GM23338 (cell line): ENCODE measurements around the gene MAP4K4. TPM values are rescaled to one million over a fixed set of nuclear protein-coding genes. Genes with fewer than 3 reads are reported as not detected.

Source experiments
- ATAC-seq: fragments of 200-7000 bp; cut with Tn5 transposase; 3 replicates; pipeline ENCODE4 v1.9.1; 2020
- DNase-seq: peaks from one replicate; pipeline ENCODE4 v3.0.0-alpha.2; 2015; ENCODE audit warnings: low spot score
- H2AFZ ChIP-seq: fragments of 200-600 bp; sonication (generic); 2 replicates; pipeline ENCODE4 v1.8.0; 2016; ENCODE audit warnings: antibody characterized with exemption, mild to moderate bottlenecking, moderate library complexity
- H3F3A ChIP-seq: fragments of 200-600 bp; sonication (generic); replicated peaks from 2 replicates; pipeline ENCODE4 v1.8.0; 2017; ENCODE audit warnings: antibody characterized with exemption, mixed run types, low read depth
- H3K27ac ChIP-seq: fragments of 200-600 bp; sonication (generic); 2 replicates; pipeline ENCODE4 v1.6.1; 2016; ENCODE audit warnings: low read depth
- H3K27me3 ChIP-seq: fragments of 200-600 bp; sonication (generic); 2 replicates; pipeline ENCODE4 v1.8.0; 2016; ENCODE audit warnings: mild to moderate bottlenecking, mixed run types, moderate library complexity; ENCODE audit not compliant: insufficient read depth
- H3K36me3 ChIP-seq: fragments of 200-600 bp; sonication (generic); 2 replicates; pipeline ENCODE4 v1.8.0; 2016; ENCODE audit warnings: mild to moderate bottlenecking; ENCODE audit not compliant: insufficient read depth
- H3K4me1 ChIP-seq: fragments of 200-600 bp; sonication (generic); 2 replicates; pipeline ENCODE4 v1.8.0; 2016; ENCODE audit warnings: mild to moderate bottlenecking, moderate library complexity; ENCODE audit not compliant: insufficient read depth
- H3K4me2 ChIP-seq: fragments of 200-600 bp; sonication (generic); 2 replicates; pipeline ENCODE4 v1.7.1; 2017; ENCODE audit warnings: mixed run types
- H3K4me3 ChIP-seq: fragments of 200-600 bp; sonication (generic); 2 replicates; pipeline ENCODE4 v1.6.1; 2016; ENCODE audit warnings: mixed run types
- H3K79me2 ChIP-seq: fragments of 200-600 bp; sonication (generic); replicated peaks from 2 replicates; pipeline ENCODE4 v1.8.0; 2017; ENCODE audit warnings: mild to moderate bottlenecking; ENCODE audit not compliant: insufficient read depth
- H3K9me2 ChIP-seq: fragments of 200-600 bp; sonication (generic); 2 replicates; pipeline ENCODE4 v1.8.0; 2017; ENCODE audit not compliant: insufficient read depth
- H4K20me1 ChIP-seq: fragments of 200-600 bp; sonication (generic); replicated peaks from 2 replicates; pipeline ENCODE4 v1.8.0; 2017; ENCODE audit warnings: mild to moderate bottlenecking; ENCODE audit not compliant: insufficient read depth
- H3K27ac Mint-ChIP-seq: 2 replicates; pipeline ENCODE4 v1.8.0; 2020; ENCODE audit warnings: inconsistent platforms, mild to moderate bottlenecking, moderate library complexity, mixed read lengths
- H3K27me3 Mint-ChIP-seq: 3 replicates; pipeline ENCODE4 v1.8.0; 2022; ENCODE audit warnings: low read depth, mild to moderate bottlenecking, moderate library complexity, mixed read lengths, inconsistent platforms; ENCODE audit not compliant: insufficient read depth, poor library complexity
- H3K36me3 Mint-ChIP-seq: 3 replicates; pipeline ENCODE4 v1.8.0; 2021; ENCODE audit warnings: low read depth, mild to moderate bottlenecking, inconsistent platforms, moderate library complexity, mixed read lengths
- H3K4me1 Mint-ChIP-seq: 3 replicates; pipeline ENCODE4 v1.8.0; 2020; ENCODE audit warnings: mild to moderate bottlenecking, inconsistent platforms, mixed read lengths
- H3K4me3 Mint-ChIP-seq: 3 replicates; pipeline ENCODE4 v1.8.0; 2021; ENCODE audit warnings: moderate library complexity, mild to moderate bottlenecking, inconsistent platforms, mixed read lengths
- H3K9me3 Mint-ChIP-seq: 3 replicates; pipeline ENCODE4 v1.8.0; 2020; ENCODE audit warnings: moderate library complexity, mild to moderate bottlenecking, inconsistent platforms, mixed read lengths
- CREB1 ChIP-seq: fragments of 250-450 bp; sonication (Bioruptor Pico); IDR thresholded peaks from 2 replicates; pipeline ENCODE4 v1.5.0; 2020; ENCODE audit warnings: low read depth, mild to moderate bottlenecking, moderate library complexity
- NANOG ChIP-seq: IDR thresholded peaks from 2 replicates; pipeline ENCODE4 v1.6.1; 2016; ENCODE audit warnings: antibody characterized with exemption, borderline replicate concordance
- POLR2AphosphoS5 ChIP-seq: IDR thresholded peaks from 2 replicates; pipeline ENCODE4 v1.6.1; 2016; ENCODE audit warnings: antibody characterized with exemption, low read depth
- STAT1 ChIP-seq: IDR thresholded peaks from one replicate; pipeline ENCODE4 v1.6.1; 2016; ENCODE audit warnings: antibody characterized with exemption; ENCODE audit not compliant: unreplicated experiment
- ZNF331 ChIP-seq: fragments of 250-450 bp; sonication (Bioruptor Pico); IDR thresholded peaks from 2 replicates; pipeline ENCODE4 v1.5.0; 2020; ENCODE audit warnings: low read depth, mild to moderate bottlenecking, moderate library complexity
- polyA plus RNA-seq: library from polyadenylated mRNA; unstranded; fragments of >200 nt; fragmentation: Nextera tagmentation; extraction: Ambion mirVana; gene quantifications from 2 replicates; pipeline ENCODE4 v1.2.1, GENCODE V29; 2016
- total RNA-seq: library from RNA; depleted of rRNA; stranded (reverse); fragments of >200 nt; shearing (Covaris generic); gene quantifications from 2 replicates; pipeline ENCODE4 v1.2.3, GENCODE V29; 2014
- TF ChIP-seq, protein P1 (sequence below): fragments of 250-450 bp; sonication (Bioruptor Pico); IDR thresholded peaks from 2 replicates; pipeline ENCODE4 v1.5.0; 2020; ENCODE audit warnings: mild to moderate bottlenecking, moderate library complexity
- TF ChIP-seq, protein P2 (sequence below): IDR thresholded peaks from 2 replicates; pipeline ENCODE4 v1.6.1; 2016; ENCODE audit warnings: antibody characterized with exemption

MAP4K4 gene
- total and polyA plus RNA-seq, 2 experiments from 2014 or later: 34.6 to 99.2 TPM

DNA sequence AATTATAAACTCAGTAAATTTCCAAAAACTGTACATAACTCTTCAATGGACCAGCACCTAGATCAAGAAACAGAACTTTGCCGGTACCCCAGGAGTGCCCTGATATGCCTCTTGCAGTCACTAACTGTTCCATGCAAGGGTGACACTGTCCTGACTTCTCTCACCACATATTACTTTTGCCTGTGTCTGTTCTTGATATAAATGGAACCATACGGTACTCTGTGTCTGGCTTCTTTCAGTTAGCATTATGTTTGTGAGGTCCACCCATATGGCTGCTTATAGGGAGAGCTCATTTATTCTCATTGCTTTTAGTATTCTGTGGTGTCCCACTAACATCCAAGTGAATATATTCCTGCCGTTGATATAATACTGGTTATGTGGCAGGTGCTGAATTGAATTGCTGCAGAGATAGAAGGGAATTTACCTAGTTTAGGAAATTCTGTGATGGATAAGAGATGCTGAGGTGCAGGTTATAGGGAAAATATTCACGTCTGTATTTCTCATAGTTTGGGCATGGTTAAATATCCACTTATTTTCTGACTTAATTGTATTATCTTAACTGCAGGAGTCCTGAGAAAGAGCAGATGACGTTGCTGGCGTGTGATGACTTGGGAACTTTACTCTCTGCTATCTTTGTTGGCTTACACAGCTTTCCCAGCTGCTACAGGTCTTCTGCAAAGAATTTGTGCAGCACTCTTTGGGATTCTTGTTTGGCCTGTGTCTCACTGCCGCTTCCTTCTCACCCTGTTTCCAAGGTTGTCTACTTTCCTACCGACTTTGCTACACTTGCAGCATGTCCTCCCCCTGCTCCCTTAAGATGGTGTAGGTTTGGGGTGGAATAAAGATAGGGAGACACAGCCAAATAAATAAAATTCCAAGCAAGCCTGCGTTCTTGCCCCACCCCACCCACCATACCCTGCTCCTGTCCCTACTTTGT is 107.9 kb downstream of the MAP4K4 start:
- TF ChIP-seq, protein P1, sequence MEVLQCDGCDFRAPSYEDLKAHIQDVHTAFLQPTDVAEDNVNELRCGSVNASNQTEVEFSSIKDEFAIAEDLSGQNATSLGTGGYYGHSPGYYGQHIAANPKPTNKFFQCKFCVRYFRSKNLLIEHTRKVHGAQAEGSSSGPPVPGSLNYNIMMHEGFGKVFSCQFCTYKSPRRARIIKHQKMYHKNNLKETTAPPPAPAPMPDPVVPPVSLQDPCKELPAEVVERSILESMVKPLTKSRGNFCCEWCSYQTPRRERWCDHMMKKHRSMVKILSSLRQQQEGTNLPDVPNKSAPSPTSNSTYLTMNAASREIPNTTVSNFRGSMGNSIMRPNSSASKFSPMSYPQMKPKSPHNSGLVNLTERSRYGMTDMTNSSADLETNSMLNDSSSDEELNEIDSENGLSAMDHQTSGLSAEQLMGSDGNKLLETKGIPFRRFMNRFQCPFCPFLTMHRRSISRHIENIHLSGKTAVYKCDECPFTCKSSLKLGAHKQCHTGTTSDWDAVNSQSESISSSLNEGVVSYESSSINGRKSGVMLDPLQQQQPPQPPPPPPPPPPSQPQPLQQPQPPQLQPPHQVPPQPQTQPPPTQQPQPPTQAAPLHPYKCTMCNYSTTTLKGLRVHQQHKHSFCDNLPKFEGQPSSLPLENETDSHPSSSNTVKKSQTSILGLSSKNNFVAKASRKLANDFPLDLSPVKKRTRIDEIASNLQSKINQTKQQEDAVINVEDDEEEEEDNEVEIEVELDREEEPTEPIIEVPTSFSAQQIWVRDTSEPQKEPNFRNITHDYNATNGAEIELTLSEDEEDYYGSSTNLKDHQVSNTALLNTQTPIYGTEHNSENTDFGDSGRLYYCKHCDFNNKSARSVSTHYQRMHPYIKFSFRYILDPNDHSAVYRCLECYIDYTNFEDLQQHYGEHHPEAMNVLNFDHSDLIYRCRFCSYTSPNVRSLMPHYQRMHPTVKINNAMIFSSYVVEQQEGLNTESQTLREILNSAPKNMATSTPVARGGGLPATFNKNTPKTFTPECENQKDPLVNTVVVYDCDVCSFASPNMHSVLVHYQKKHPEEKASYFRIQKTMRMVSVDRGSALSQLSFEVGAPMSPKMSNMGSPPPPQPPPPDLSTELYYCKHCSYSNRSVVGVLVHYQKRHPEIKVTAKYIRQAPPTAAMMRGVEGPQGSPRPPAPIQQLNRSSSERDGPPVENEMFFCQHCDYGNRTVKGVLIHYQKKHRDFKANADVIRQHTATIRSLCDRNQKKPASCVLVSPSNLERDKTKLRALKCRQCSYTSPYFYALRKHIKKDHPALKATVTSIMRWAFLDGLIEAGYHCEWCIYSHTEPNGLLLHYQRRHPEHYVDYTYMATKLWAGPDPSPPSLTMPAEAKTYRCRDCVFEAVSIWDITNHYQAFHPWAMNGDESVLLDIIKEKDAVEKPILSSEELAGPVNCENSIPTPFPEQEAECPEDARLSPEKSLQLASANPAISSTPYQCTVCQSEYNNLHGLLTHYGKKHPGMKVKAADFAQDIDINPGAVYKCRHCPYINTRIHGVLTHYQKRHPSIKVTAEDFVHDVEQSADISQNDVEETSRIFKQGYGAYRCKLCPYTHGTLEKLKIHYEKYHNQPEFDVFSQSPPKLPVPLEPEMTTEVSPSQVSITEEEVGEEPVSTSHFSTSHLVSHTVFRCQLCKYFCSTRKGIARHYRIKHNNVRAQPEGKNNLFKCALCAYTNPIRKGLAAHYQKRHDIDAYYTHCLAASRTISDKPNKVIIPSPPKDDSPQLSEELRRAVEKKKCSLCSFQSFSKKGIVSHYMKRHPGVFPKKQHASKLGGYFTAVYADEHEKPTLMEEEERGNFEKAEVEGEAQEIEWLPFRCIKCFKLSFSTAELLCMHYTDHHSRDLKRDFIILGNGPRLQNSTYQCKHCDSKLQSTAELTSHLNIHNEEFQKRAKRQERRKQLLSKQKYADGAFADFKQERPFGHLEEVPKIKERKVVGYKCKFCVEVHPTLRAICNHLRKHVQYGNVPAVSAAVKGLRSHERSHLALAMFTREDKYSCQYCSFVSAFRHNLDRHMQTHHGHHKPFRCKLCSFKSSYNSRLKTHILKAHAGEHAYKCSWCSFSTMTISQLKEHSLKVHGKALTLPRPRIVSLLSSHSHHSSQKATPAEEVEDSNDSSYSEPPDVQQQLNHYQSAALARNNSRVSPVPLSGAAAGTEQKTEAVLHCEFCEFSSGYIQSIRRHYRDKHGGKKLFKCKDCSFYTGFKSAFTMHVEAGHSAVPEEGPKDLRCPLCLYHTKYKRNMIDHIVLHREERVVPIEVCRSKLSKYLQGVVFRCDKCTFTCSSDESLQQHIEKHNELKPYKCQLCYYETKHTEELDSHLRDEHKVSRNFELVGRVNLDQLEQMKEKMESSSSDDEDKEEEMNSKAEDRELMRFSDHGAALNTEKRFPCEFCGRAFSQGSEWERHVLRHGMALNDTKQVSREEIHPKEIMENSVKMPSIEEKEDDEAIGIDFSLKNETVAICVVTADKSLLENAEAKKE (CRISPR knock-in tag): no peak
- TF ChIP-seq POLR2AphosphoS5 (no peak), STAT1 (no peak), CREB1 (CRISPR knock-in tag) (no peak), ZNF331 (CRISPR knock-in tag) (no peak), NANOG (no peak)
- TF ChIP-seq, protein P2, sequence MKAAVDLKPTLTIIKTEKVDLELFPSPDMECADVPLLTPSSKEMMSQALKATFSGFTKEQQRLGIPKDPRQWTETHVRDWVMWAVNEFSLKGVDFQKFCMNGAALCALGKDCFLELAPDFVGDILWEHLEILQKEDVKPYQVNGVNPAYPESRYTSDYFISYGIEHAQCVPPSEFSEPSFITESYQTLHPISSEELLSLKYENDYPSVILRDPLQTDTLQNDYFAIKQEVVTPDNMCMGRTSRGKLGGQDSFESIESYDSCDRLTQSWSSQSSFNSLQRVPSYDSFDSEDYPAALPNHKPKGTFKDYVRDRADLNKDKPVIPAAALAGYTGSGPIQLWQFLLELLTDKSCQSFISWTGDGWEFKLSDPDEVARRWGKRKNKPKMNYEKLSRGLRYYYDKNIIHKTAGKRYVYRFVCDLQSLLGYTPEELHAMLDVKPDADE: no peak

More for the DNA sequence above, 107.9 kb downstream of the MAP4K4 start:
- no peaks in the 10 kb centered on the region; the same call in 2 of the 3 replicates for H3K36me3 Mint-ChIP-seq
- peak overlapping the region; percentile 36 for H3K4me2 ChIP-seq
- H3K9me3 Mint-ChIP-seq: no peaks in the 10 kb centered on the region
- H3K4me3 ChIP-seq: 0 out of 2 replicates have a peak overlapping the region, but pooled peaks have one; percentile 1
- H3K4me1 Mint-ChIP-seq: peaks cover 71% of the 10 kb centered on the region
- H3K36me3 ChIP-seq: no peaks in the 10 kb centered on the region
- H2AFZ ChIP-seq: no peak overlapping the region
- peaks cover 4% of the 10 kb centered on the region; the same call in 1 of the 2 replicates for H4K20me1 ChIP-seq
- no peaks in the 10 kb centered on the region for H3K9me2 ChIP-seq
- H3K27ac Mint-ChIP-seq: peak overlapping the region; percentile 97
- H3K4me3 Mint-ChIP-seq: peak overlapping the region; percentile 15; the same call in 1 of the 3 replicates
- peak overlapping the region; percentile 82 for H3K27ac ChIP-seq
- H3K79me2 ChIP-seq: peaks cover 94% of the 10 kb centered on the region
- ATAC-seq (peak; percentile 41), DNase-seq (peak; percentile 30)
- H3K27me3 ChIP-seq: no peaks in the 10 kb centered on the region
- no peaks in the 10 kb centered on the region for H3K27me3 Mint-ChIP-seq
- no peaks in the 10 kb centered on the region; the same call in 1 of the 2 replicates for H3F3A ChIP-seq
- H3K4me1 ChIP-seq: peaks cover 67% of the 10 kb centered on the region
